ENCODE measurements around the gene COX8A. TPM values are rescaled to one million over a fixed set of nuclear protein-coding genes. Genes with fewer than 3 reads are reported as not detected.

The COX8A gene
- total and polyA plus RNA-seq, 9 of the 15 experiments (the other 6 are each of a cell fraction or from before 2014, with no cell fraction given), result 274 to 1,206 (median 526) TPM

GRCh38 chr11:63970902-63971301 is 3.5 kb upstream of the COX8A start (continued):
- peak in 1 of 2 experiments; percentile 53; a peak in 2 of 4 replicates for TF ChIP-seq NRF1 (conservative IDR thresholded peaks at IDR 0.05 in 1 of 2, IDR thresholded peaks at IDR 0.05 in 1 of 2)
- no peak for TF ChIP-seq C11orf30 (IDR thresholded peaks at IDR 0.05; ENCODE audit: low read depth)
- TF ChIP-seq ATF7 (IDR thresholded peaks at IDR 0.05), result 0 out of 2 replicates have a peak, but pooled peaks have one; percentile 10
- 0 out of 2 replicates have a peak, but pooled peaks have one; percentile 11 for TF ChIP-seq HINFP (tag; conservative IDR thresholded peaks at IDR 0.05; ENCODE audit: low read depth)
- no peak for TF ChIP-seq NFATC3 (IDR thresholded peaks at IDR 0.05)
- peak; percentile 75 for TF ChIP-seq MGA (IDR thresholded peaks at IDR 0.05)
- TF ChIP-seq USF1 (CRISPR knock-in tag; IDR thresholded peaks at IDR 0.05), result peak; percentile 66
- 0 out of 2 replicates have a peak, but pooled peaks have one; percentile 28 for TF ChIP-seq MYC (IDR thresholded peaks at IDR 0.05; ENCODE audit: low read depth, low read length)
- TF ChIP-seq MYC (CRISPR knock-in tag; IDR thresholded peaks at IDR 0.05; ENCODE audit: borderline replicate concordance, low read depth), result no peak
- peak; percentile 28; the same call in 1 of the 2 replicates for TF ChIP-seq TFE3 (CRISPR knock-in tag; IDR thresholded peaks at IDR 0.05)
- TF ChIP-seq ZNF589 (CRISPR knock-in tag; IDR thresholded peaks at IDR 0.05; ENCODE audit: low read depth), result 0 out of 2 replicates have a peak, but pooled peaks have one; percentile 45
- TF ChIP-seq SIN3A (IDR thresholded peaks at IDR 0.05; ENCODE audit: borderline replicate concordance in 2 of 2, control insufficient read depth in 1 of 2, low read depth in 2 of 2, low read length in 2 of 2), result no peak

Measured in K562 (cell line).